Ascending aorta (tissue), 2 donors: ENCODE results near the gene MAP7D3. TPM values are rescaled to one million over a fixed set of nuclear protein-coding genes. Genes with fewer than 3 reads are reported as not detected.
A peak's percentile ranks its signal among the peaks of the same experiment; 100 is the strongest.
"Not testable (repeated sequence)": the region's sequence is repeated elsewhere in the genome, so short reads cannot be mapped to it uniquely, and the experiment has no call there.

Source experiments
- DNase-seq, 2 donors: peaks; one replicate each; pipeline ENCODE4 v3.0.0-alpha.2; 2019; ENCODE audit warnings: low spot score in 2 of 2
- H3K27ac ChIP-seq, 2 donors: fragments of 200-600 bp; sonication (generic); one replicate each; pipeline ENCODE4 v1.5.1; 2016 to 2017; ENCODE audit warnings: mild to moderate bottlenecking in 1 of 2
- H3K27me3 ChIP-seq: fragments of 200-600 bp; sonication (generic); one replicate; pipeline ENCODE4 v1.5.1; 2017
- H3K36me3 ChIP-seq, 2 donors: fragments of 200-600 bp; sonication (generic); one replicate each; pipeline ENCODE4 v1.5.1; 2016
- H3K4me1 ChIP-seq, 2 donors: fragments of 200-600 bp; sonication (generic); one replicate each; pipeline ENCODE4 v1.5.1; 2016 to 2017; ENCODE audit warnings: mild to moderate bottlenecking in 1 of 2
- H3K4me3 ChIP-seq, 2 donors: fragments of 200-600 bp; sonication (generic); one replicate each; pipeline ENCODE4 v1.5.1; 2016 to 2017; ENCODE audit warnings: mild to moderate bottlenecking in 1 of 2
- H3K9me3 ChIP-seq, 2 donors: fragments of 200-600 bp; sonication (generic); one replicate each; pipeline ENCODE4 v1.5.1; 2016
- intact Hi-C: fragments of 100-400 bp; cut with DNase I; formaldehyde crosslinking; loops from one replicate; pipeline ENCODE4 v1.15.1; 2023
- total RNA-seq: library from RNA; depleted of rRNA; stranded (reverse); fragments of >200 nt; gene quantifications from one replicate; pipeline ENCODE4 v1.1.0, GENCODE V29; 2016
- TF ChIP-seq, protein P1 (sequence below), 3 experiments: fragments of 200-600 bp in 2 of 3; fragments of 450-650 bp in 1 of 3; sonication (generic) in 2 of 3; IDR thresholded peaks; one replicate each; pipeline ENCODE4 v1.5.1; 2016 to 2019; ENCODE audit warnings: antibody characterized with exemption in 3 of 3, mild to moderate bottlenecking in 1 of 3, moderate library complexity in 1 of 3

The MAP7D3 gene
- total RNA-seq, 1 donor from 2014 or later: 7.9 TPM

DNA sequence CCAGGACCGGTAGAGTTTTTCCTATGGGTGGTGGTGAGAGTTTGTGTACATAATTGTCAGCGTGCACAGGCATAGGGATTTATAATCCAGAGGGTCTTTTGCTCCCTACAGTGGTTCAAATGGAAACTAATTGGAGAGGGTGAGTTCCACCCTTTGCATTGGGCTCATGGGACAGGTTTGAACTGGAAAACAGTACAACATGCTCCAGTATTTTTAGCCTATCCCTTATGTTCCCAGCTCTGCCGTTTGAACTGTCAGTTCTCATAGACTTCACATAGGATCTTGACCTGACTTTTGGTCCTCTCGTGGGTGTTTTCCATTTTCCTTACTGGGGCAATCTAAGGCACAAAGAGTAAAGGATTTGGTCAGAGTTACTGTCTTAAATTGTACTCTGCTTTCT is 72.1 kb downstream of the MAP7D3 start:
- TF ChIP-seq, protein P1, sequence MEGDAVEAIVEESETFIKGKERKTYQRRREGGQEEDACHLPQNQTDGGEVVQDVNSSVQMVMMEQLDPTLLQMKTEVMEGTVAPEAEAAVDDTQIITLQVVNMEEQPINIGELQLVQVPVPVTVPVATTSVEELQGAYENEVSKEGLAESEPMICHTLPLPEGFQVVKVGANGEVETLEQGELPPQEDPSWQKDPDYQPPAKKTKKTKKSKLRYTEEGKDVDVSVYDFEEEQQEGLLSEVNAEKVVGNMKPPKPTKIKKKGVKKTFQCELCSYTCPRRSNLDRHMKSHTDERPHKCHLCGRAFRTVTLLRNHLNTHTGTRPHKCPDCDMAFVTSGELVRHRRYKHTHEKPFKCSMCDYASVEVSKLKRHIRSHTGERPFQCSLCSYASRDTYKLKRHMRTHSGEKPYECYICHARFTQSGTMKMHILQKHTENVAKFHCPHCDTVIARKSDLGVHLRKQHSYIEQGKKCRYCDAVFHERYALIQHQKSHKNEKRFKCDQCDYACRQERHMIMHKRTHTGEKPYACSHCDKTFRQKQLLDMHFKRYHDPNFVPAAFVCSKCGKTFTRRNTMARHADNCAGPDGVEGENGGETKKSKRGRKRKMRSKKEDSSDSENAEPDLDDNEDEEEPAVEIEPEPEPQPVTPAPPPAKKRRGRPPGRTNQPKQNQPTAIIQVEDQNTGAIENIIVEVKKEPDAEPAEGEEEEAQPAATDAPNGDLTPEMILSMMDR (IDR thresholded peaks at IDR 0.05): no peak
- no peak overlapping the region for H3K4me3 ChIP-seq
- intact Hi-C loops: loop anchor here (2.0 kb wide), 1 partner anchor 14 kb away; no protein-coding TSS in a partner anchor
- H3K4me1 ChIP-seq: peaks cover 0 to 46% of the 10 kb centered on the region in 2 donors
- H3K27ac ChIP-seq: peak overlapping the region; percentile 45 to 48
- no peaks in the 10 kb centered on the region for H3K36me3 ChIP-seq
- no peaks in the 10 kb centered on the region for H3K27me3 ChIP-seq
- no peaks in the 10 kb centered on the region for H3K9me3 ChIP-seq
- DNase-seq: no peak

DNA sequence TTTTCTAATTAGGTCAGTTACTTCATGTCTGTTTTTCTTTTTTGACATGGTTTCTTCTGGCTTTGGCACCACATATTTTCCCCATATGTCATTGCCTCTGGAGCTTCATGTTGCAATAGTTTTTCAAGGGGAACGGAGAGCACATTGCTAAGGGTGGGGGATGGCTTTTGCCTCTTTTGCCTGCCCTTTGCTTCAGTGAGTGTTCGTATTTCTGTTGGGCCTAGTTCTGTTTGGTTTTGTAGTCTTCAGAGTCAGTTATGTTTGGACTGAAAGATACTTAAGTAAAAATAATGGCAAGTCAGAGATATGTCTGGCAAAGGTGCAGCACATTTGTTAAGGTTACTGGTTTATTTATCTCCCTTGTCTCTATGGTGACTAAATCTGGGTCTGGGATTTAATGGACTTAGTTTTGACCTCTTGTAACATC is 74.8 kb downstream of the MAP7D3 start:
- Histone ChIP-seq H3K36me3 (no peaks in the 10 kb centered on the region), H3K4me3 (no peak overlapping the region), H3K4me1 (peaks cover 0 to 41% of the 10 kb centered on the region in 2 donors), H3K27me3 (no peaks in the 10 kb centered on the region), H3K9me3 (no peaks in the 10 kb centered on the region), H3K27ac (peak overlapping the region; percentile 61 to 68)
- intact Hi-C loops: no loop called here
- peak in 1 of 2 donors; percentile 86 for DNase-seq
- TF ChIP-seq, protein P1 (IDR thresholded peaks at IDR 0.05): no peak

DNA sequence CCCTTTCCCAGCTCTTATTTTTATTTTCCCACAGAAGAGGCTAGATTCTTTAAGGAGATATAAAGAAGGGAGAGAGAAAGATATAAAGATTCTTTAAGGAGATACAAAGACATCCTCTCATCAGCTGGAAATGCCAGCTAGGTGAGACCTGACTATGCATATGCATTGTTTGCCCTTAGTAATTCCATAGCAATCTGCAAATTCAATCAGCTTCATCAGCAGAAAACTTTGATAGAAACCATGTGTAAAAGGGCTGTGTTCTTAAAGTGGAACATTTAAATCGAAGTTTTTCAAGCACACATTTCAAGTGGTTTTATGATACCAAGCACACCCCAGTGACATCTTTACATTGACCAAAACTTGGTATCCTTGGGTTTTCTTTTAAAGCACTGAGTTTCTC is 79.8 kb downstream of the MAP7D3 start:
- Histone ChIP-seq H3K4me3 (peak overlapping the region in 1 of 2 donors; percentile 43), H3K36me3 (no peaks in the 10 kb centered on the region), H3K27ac (peak overlapping the region; percentile 75 to 78), H3K9me3 (no peaks in the 10 kb centered on the region), H3K4me1 (peaks cover 0 to 44% of the 10 kb centered on the region in 2 donors), H3K27me3 (no peaks in the 10 kb centered on the region)
- TF ChIP-seq, protein P1 (IDR thresholded peaks at IDR 0.05): no peak
- intact Hi-C loops: no loop called here
- no peak for DNase-seq

DNA sequence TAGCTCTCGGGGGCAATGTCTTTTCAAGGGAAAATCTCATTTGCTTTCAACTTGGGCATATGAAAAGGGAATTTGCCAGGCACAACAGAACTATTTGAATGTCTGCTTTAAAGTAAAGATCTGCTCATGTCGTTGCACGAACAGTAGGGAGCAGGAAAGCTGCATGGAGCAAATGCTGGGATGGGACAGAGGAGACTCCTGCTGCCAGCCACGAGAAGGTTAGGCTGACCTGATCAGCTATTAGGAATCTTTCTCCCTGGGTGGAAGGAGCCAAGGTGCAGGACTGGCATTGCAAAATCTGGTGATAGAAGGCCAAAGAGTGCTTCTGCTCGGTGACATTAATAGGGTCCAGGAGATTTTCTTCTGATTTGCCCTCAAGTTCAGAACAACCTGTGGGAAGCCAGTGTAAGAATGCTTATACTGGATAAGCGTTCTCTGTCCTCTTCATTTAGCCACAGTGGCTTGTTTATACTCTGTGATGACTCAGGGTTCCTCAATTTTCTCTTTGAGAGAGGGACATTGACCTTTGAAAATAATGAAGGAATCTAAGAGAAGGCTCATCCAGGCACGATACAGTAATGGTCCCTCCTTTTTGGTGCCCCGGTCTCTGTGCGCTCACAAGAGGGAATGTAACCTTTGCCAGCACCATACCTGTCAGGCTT is 80.9 kb downstream of the MAP7D3 start:
- Histone ChIP-seq H3K36me3 (no peaks in the 10 kb centered on the region), H3K27me3 (no peaks in the 10 kb centered on the region), H3K4me1 (peaks cover 0 to 41% of the 10 kb centered on the region in 2 donors), H3K4me3 (peak overlapping the region; percentile 25 to 43), H3K27ac (peak overlapping the region; percentile 75 to 78), H3K9me3 (no peaks in the 10 kb centered on the region)
- TF ChIP-seq, protein P1 (IDR thresholded peaks at IDR 0.05): peak in 2 of 3 experiments; percentile 16 to 37
- intact Hi-C loops: no loop called here
- no peak for DNase-seq

DNA sequence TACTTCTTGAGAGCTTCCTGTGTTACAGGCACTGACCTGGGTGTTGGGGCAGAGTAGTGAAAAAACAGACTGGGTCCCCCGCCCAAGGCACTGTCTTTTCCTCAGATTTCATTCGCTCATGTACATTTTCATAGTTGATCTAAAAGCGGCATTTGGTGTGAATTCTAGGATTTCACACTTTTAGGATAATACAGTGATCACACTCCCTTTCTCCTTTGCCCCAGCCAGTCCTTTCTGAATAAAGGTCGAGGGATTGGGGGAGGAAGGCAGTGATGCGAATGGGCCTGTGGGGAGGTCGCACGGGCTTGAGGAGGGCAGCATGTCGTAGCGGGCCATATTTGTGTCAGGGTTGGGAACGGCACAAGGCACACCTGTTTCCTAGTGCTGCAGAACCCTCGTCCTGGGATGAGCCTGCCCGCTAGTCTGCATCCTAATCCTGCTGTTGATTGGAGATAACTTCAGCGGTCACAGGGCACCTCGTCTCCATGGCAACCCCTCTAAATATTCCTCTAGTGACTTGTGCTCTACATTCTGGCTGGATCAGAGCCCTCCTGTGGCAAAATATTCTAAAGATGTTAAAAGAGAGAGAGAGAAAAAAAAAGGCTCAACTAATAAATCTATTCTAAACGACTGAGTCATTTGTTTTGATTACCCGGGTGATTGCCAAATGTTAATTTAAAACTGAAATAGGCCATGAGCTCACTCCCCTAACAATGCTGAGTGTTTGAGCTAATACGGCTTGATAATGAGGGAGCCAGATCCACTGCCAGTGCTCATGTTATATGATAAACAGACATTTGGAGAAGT is 82.1 kb downstream of the MAP7D3 start:
- Histone ChIP-seq H3K36me3 (no peaks in the 10 kb centered on the region), H3K9me3 (no peaks in the 10 kb centered on the region), H3K27ac (peak overlapping the region; percentile 78 to 81), H3K27me3 (no peaks in the 10 kb centered on the region), H3K4me1 (peaks cover 0 to 33% of the 10 kb centered on the region in 2 donors), H3K4me3 (peak overlapping the region in 1 of 2 donors; percentile 51)
- intact Hi-C loops: loop anchor here (5.0 kb wide), 1 partner anchor 93 kb away; no protein-coding TSS in a partner anchor
- peak in 1 of 2 donors; percentile 92 for DNase-seq
- TF ChIP-seq, protein P1 (IDR thresholded peaks at IDR 0.05): no peak

DNA sequence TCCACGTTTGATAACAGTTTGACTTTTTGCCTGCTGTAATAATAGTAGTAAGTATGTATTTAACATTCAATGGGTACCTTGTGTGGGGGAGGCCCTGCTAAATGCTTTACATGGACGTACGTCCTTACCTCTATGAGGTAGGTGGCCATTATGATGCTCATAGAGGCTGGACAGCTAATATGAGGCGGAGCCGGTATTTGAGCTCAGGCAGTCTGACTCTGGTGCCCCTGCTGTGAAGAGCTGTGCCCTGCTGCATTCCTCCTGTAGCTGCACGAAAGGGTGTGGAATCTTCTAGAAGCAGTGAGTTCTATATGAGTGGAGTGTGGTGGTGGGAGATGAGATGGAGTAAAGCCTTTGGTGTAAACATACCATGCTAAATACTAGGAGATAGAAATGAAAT is 83.2 kb downstream of the MAP7D3 start:
- H3K27me3 ChIP-seq, DNase-seq, H3K36me3 ChIP-seq, H3K9me3 ChIP-seq: not testable (repeated sequence)
- Histone ChIP-seq H3K4me1 (peaks cover 0 to 31% of the 10 kb centered on the region in 2 donors), H3K27ac (peak overlapping the region; percentile 78 to 81), H3K4me3 (peak overlapping the region in 1 of 2 donors; percentile 51)
- intact Hi-C loops: loop anchor here (2.0 to 5.0 kb wide), 2 partner anchors 41 to 94 kb away; no protein-coding TSS in a partner anchor
